ENCODE results near the gene FNTB.

FNTB gene

DNA sequence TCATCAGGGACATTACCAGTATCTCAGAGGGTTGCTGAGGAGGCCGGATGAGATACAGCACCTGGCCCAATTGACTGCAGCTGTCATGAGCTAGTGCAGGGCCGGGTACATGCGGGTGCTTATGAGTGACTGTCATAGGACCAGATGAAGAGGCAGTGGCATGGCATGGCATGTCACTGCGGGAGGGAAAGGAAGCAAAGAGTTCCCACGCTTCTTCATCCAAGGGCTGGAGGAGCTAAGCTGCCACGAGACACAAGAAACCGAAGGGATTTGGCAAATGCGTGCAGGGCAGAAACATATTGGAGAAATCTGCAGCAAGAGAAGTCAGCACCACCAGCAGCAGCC lies 33.4 kb upstream of the FNTB start:
- no peak for DNase-seq (ENCODE audit: low read depth in 2 of 2)

DNA sequence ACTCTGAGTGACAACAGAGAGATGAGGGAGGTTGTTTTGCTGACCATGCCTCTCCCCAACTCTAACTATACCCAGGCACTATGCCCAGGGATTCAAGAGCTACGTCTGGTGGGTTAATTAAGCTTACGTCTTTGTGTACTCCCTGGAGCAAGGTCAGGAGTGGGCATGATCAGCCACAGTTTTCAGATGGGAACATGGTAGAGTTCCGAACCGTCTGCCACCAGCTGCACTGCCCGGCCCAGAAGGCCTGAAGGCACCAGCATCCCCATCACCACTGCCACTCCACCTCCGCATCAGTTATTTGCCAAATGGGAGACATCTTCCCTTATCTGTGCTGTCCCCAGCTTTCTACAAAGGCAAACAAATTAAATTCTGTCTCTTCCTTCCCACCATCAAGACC lies 33.0 kb upstream of the FNTB start:
- no peak for DNase-seq (ENCODE audit: low read depth in 2 of 2)

DNA sequence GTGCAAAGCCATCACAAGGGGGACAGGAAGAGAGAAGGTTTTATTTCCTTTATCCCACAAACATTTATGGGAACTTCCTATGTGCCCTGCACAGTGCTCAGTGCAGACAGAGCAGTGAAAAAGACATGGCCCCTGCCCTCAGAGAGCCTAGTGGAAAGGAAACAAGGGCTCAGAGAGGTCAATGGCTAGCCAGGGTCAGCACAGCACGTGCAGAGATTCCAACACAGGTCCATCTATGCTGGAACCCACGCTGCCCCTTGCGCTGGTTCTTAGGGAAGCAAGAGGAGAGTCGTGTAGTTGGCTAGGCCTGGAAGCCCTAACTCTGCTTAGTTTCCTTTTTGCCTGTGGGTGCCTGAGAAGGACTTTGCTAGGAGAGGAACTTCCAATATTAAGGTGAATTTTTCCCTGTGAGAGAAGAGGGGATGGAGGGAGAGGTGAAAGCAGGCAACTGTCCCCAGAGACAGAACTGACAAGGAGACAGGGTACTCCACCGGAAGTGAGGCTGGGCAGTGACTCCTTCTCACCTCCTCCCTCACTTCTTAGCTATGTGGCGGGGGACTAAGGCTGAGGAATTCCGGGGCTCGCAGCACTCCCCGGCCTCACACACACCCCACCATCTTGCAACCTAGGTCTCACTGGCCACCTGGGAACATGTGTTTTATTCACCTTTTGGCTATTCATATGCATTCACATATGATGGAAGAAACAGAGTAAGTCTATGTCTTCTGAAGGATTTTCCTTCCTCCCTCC lies 32.0 kb upstream of the FNTB start:
- DNase-seq (ENCODE audit: low read depth in 2 of 2), result no peak

DNA sequence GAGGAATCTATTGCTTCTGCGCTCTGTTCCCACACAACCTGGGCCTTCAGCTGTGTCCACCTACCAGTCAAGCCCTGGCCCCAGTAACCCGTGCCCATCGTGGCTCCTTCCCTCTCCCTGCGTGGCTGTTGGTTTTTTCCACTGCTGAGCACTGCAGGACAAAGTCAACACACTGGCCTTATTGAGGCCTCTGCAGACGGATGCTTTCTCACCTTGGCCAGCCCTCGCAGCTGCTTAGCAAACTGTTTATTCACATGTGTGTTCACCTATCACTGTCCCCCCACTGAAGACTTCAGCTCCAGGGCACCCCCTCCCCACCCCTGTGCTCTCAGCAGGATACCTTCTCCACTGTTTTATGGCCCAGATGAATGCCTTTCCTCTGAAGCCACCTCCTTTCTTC lies 31.4 kb upstream of the FNTB start:
- no peak for DNase-seq (ENCODE audit: low read depth in 2 of 2)

DNA sequence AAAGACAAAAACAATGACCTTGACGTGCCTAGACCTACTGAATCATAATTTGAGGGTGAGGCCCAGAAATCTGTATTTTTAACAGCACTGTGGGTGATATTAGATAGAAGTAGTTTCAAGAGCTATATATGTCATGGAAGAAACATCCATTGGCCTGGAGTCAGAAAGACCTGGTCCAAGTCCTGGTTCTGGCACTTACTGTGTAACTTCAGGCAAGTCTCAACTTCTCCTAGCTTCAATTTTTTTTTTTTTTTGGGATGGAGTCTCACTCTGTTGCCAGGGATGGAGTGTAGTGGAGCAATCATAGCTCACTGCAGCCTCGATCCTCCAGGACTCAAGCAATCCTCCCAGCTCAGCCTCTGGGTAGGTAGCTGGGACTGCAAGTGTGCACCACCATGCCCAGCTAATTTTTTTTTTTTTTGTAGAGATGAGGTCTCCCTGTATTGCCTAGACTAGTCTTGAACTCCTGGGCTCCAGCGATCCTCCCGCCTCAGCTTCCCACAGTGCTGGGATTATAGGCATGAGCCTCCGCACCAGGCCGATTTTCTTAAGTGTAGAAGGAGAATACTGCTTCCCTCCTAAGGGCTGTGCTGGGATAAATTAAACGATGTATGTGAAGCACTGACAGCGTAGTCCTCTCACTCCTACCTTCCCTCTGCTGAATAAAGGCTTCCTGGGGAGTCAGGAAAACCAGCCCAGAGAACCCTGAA lies 29.8 kb upstream of the FNTB start:
- DNase-seq (ENCODE audit: low read depth in 2 of 2), result no peak

DNA sequence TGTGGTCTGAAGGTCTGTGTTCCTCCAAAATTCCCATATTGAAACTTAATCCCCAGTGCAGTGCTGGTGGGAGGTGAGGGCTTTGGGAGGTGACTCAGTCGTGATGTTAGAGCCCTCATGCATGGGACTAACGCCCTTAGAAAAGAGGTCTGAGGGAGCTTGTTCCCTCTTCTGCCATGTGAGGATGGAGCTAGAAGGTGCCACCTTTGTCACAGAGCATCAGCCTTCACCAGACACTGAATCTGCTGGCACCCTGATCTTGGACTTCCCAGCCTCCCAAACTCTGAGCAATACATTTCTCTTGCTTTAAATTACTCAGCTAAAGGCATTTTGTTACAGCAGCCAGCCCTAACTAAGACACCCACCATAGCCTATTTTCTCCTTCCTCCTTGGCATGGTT lies 28.5 kb upstream of the FNTB start:
- no peak for DNase-seq (ENCODE audit: low read depth in 2 of 2)

- DNase-seq (ENCODE audit: low read depth in 2 of 2), result no peak
Measured at GRCh38 chr14:64958743-64959142, 28.0 kb upstream of the FNTB start.

GRCh38 chr14:64960762-64961276 lies 25.9 kb upstream of the FNTB start:
- no peak for DNase-seq (ENCODE audit: low read depth in 2 of 2)

DNA sequence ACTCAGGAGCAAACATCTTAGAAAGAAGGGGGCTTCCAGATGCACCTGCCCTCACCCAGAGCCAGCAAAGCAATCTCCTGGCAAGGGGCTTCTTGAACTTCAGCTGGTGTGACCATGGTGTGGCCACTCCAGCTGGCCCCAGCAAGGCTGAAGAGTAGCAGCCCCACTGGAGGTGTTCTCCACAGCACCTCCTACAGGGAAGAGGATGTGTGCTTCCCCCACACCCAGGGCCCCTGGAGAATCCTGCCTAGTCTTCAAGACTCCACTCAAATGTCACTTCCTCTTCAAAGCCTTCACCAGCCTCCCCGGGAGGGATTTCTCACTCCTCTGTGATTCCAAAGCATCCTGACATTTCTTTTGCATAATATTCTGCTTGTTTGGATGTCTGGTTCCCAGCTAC lies 23.1 kb upstream of the FNTB start:
- DNase-seq (ENCODE audit: low read depth in 2 of 2), result no peak

- no peak for DNase-seq (ENCODE audit: low read depth in 2 of 2)
Measured at GRCh38 chr14:64965356-64966000, 21.2 kb upstream of the FNTB start.

DNA sequence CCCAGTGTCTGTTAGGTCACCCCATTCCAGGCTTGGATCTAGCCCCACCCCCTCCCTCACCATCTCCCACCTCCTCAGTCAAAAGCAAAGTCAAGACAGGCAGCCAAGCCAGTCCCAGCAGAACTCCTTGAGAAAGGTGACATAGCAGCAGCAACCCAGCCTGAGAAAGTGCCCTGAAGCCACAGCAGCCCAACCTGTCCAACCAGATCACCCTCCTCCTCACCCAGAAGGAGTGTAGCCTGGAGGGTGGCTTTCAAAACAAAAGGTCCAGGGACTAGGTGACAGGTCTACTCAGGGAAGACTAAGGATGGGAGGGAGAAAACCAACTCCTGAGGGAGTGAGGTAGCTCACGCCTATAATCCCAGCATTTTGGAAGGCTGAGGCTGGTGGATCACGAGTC lies 19.7 kb upstream of the FNTB start:
- DNase-seq (ENCODE audit: low read depth in 2 of 2), result no peak

- DNase-seq (ENCODE audit: low read depth in 2 of 2), result no peak
Measured at GRCh38 chr14:64968167-64968566, 18.5 kb upstream of the FNTB start.

DNA sequence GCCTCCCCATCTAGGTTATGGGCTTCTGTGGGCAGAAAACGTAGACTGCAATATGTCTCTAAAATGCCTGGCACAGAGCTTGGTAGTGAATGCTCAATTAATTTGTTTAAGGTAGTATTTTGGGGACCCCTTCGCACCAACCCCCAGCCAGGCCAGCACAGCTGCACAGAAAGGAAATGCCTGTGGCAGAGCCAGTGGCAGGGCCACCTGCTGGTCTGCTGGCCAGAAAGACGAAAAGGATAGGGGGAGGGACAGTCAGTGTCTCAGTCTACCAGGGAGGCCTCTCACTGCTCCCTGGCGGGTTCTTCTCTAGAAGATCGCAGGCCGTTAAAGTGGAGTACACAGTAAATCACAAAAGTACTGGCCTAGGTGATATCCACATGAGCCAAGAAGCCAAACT lies 18.0 kb upstream of the FNTB start:
- DNase-seq (ENCODE audit: low read depth in 2 of 2), result no peak

GRCh38 chr14:64970041-64970440 lies 16.7 kb upstream of the FNTB start:
- no peak for DNase-seq (ENCODE audit: low read depth in 2 of 2)

DNA sequence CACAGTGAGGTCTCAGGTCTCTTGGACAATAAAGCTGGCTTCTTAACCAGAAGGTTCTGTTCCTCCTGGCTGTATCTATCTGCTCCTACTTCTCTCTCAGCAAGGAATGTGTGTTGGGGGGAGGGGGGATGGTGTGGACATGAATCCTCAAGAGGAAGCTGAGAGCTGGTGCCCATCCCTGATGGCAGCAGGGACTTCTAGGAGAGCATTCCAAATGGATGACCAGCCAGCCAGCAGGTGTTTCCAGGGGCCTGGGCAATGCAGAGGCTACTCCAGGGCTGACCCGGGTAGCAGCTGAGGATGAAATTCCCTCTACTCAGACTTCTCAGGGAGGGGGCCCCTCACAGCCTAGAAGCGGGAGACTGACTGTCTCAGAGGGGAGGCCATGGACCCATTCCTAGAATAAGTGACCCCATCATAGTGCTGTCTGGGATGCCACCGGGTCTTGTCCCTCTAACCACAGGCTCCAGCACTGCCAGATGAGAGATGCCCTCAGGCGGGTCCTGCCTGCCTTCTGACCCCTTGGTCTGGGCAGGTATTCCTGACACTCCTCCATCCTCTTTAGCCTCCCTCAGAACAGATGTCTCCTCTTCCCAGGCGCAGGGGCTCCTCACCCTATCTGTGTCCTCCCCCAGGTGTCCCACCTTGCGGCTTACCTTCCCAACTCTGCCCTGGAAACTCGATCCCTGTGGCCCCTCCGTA lies 15.8 kb upstream of the FNTB start:
- no peak for DNase-seq (ENCODE audit: low read depth in 2 of 2)

DNA sequence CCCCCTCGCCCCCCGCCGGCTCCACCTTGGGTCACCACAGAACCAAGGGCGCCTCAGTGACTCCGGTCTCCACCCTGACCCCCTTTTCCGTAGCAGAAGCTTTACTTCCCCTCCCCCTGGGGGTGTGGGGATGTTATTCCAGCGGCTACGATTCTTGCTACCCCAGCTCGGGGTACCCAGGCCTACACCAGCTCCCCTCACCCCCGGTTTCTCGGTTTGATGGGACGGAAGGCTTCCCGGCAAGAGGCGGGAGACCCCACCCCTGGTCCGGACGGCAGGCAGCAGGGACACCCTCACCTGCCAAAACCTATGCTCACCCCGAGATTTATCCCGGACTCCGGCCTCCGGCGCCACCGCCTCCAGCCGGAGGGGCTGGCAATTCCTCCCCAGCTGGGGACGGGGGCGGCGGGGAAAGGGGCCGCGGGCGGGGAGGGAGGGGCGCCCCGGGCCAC lies 15.2 kb upstream of the FNTB start:
- DNase-seq (ENCODE audit: low read depth in 2 of 2), result no peak

GRCh38 chr14:64971943-64972791 lies 14.5 kb upstream of the FNTB start, which contains the start of gene RAB15:
RAB15 (minus strand) TSS chr14:64972336; CDS start chr14:64972076, 260 bp downstream.
- DNase-seq (ENCODE audit: low read depth in 2 of 2), result peak in 1 of 2 donors; percentile 38

DNA sequence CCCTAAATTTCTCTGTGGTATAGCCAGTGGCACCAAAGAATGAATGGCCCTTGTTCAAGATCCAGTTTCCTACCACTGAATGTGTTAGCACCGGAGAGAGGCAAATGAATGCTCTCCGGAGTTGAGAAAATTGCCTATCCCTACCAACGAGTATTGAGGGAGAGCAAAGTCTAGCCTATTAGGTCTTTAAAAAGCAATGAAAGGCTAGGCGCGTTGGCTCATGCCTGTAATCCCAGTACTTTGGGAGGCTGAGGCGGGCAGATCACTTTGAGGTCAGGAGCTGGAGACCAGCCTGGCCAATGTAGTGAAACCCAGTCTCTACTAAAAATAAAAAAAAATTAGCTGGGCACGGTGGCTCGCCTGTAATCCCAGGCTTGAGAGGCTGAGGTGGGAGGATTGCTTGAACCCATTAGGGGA lies 13.7 kb upstream of the FNTB start:
- DNase-seq (ENCODE audit: low read depth in 2 of 2), result no peak

- DNase-seq (ENCODE audit: low read depth in 2 of 2), result no peak
Measured at GRCh38 chr14:64973826-64974225, 12.9 kb upstream of the FNTB start.

DNA sequence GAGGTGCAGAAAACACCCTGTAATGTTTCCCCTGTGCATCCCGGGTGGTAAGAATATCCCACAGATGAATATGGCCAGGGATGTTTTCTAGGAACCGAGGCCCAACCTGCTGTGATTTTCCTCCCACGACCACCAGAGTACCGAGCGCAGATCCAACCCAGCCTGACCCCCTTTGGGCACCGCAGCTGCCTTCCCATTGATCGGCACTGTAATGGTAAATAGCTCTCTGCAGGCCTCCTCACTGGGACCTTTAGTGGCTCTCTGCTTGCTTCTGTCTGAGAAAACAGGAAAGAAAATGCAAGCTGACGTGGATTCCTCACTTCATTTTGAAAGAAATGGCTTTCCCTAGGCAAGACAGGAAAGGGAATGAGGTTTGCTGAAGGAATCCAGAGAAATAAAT lies 12.1 kb upstream of the FNTB start:
- no peak for DNase-seq (ENCODE audit: low read depth in 2 of 2)
